ENCODE results near the gene AZGP1.
"Not testable (repeated sequence)": the region's sequence is repeated elsewhere in the genome, so short reads cannot be mapped to it uniquely, and the experiment has no call there.

AZGP1 gene

GRCh38 chr7:99975782-99976521 lies at the start of gene AZGP1:
TSS of gene AZGP1 (minus strand) at chr7:99976031. CDS start at chr7:99976020, 11 bp downstream.
- no peak for DNase-seq

- DNase-seq = no peak
Measured at GRCh38 chr7:100024020-100024619, 48.3 kb upstream of the AZGP1 start.

GRCh38 chr7:100023526-100023925 lies 47.7 kb upstream of the AZGP1 start:
- no peak for DNase-seq

- no peak for DNase-seq
Measured at GRCh38 chr7:100022621-100023020, 46.8 kb upstream of the AZGP1 start.

GRCh38 chr7:100021297-100021696 lies 45.5 kb upstream of the AZGP1 start:
- DNase-seq = no peak

- DNase-seq = no peak
Measured at GRCh38 chr7:100019908-100020307, 44.1 kb upstream of the AZGP1 start.

- DNase-seq = no peak
Measured at GRCh38 chr7:100017875-100018274, 42.0 kb upstream of the AZGP1 start.

- no peak for DNase-seq
Measured at GRCh38 chr7:100017300-100017699, 41.5 kb upstream of the AZGP1 start.

- DNase-seq = no peak
Measured at GRCh38 chr7:100016215-100016901, 40.5 kb upstream of the AZGP1 start.

- peak; percentile 86 for DNase-seq
Measured at GRCh38 chr7:100015232-100016214, 39.7 kb upstream of the AZGP1 start, which contains the start of gene ZKSCAN1. TSS of gene ZKSCAN1 (plus strand) at chr7:100015596. CDS start at chr7:100023507, 7,911 bp downstream.

GRCh38 chr7:100013328-100013676 lies 37.5 kb upstream of the AZGP1 start:
- no peak for DNase-seq

GRCh38 chr7:100012385-100013327 lies 36.8 kb upstream of the AZGP1 start:
- DNase-seq = not testable (repeated sequence)

GRCh38 chr7:100011516-100011915 lies 35.7 kb upstream of the AZGP1 start:
- DNase-seq = no peak

GRCh38 chr7:100010901-100011300 lies 35.1 kb upstream of the AZGP1 start:
- no peak for DNase-seq

- not testable (repeated sequence) for DNase-seq
Measured at GRCh38 chr7:100009952-100010351, 34.1 kb upstream of the AZGP1 start.

- DNase-seq = no peak
Measured at GRCh38 chr7:100008525-100008924, 32.7 kb upstream of the AZGP1 start.

- no peak for DNase-seq
Measured at GRCh38 chr7:100007887-100008286, 32.1 kb upstream of the AZGP1 start.

- peak; percentile 91 for DNase-seq
Measured at GRCh38 chr7:100003711-100004661, 28.2 kb upstream of the AZGP1 start.

- no peak for DNase-seq
Measured at GRCh38 chr7:100000239-100000638, 24.4 kb upstream of the AZGP1 start.

- no peak for DNase-seq
Measured at GRCh38 chr7:99997545-99998137, 21.8 kb upstream of the AZGP1 start.
